GM12892 (cell line): ENCODE results near the gene FOXI2.

ENCODE experiments used
- POLR2A ChIP-seq: IDR thresholded peaks from 2 replicates; pipeline ENCODE4 v1.6.1; 2011; ENCODE audit warnings: low read depth, low read length, control low read depth
- TAF1 ChIP-seq: IDR thresholded peaks from 2 replicates; pipeline ENCODE4 v1.6.1; 2011; ENCODE audit warnings: low read depth, mild to moderate bottlenecking, control low read depth, low read length, borderline replicate concordance

DNA sequence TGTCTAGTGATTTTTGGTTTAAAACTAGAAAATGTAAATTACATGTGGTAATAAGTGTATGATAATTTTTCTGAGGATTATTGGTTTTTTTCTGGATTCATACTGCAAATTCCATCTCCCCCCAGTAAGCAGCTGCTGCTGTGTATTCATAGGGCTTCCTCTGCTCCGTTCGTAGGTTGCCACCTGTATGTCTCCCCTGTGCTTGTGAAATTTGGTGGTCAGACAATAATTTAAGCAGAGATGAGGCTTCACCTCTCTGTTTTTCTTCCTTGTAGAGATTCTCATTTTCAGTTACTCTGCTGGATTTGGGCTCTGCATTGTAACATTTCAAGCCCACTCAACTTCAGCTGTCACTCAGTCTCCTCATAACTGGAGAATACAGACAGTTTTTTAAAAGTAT, 50.9 kb downstream of the FOXI2 start:
- TF ChIP-seq POLR2A: no peak
- TF ChIP-seq TAF1: no peak
